SK-N-SH (cell line): ENCODE data around the gene SPOP.

ENCODE experiments used
- CTCF ChIP-seq: fragments of 200-600 bp; sonication (generic); IDR thresholded peaks from 2 replicates; pipeline ENCODE4 v1.6.1; 2017; ENCODE audit warnings: antibody characterized with exemption, mild to moderate bottlenecking, moderate library complexity
- FOXJ3 ChIP-seq: sonication (generic); formaldehyde crosslinking; IDR thresholded peaks from 2 replicates; pipeline ENCODE4 v1.5.1; 2020; ENCODE audit warnings: mild to moderate bottlenecking, missing genetic modification reagents
- GATA2 ChIP-seq: sonication (generic); formaldehyde crosslinking; IDR thresholded peaks from 2 replicates; pipeline ENCODE4 v1.5.0; 2020; ENCODE audit warnings: mild to moderate bottlenecking, missing genetic modification reagents
- JUND ChIP-seq: IDR thresholded peaks from 2 replicates; pipeline ENCODE4 v1.4.0; 2012
- NRF1 ChIP-seq: IDR thresholded peaks from 2 replicates; pipeline ENCODE4 v1.6.1; 2012; ENCODE audit warnings: low read depth, mild to moderate bottlenecking, low read length

- TF ChIP-seq JUND (no peak), CTCF (no peak), NRF1 (no peak), FOXJ3 (CRISPR knock-in tag) (no peak), GATA2 (CRISPR knock-in tag) (no peak)
These were observed 38.9 kb upstream of the SPOP start for GRCh38 chr17:49716668-49717364.
